Caco-2 (cell line): Measurements from ENCODE around the gene MGAT4A. TPM values are rescaled to one million over a fixed set of nuclear protein-coding genes. Genes with fewer than 3 reads are reported as not detected.

Experiments
- BruUV-seq: library from RNA; stranded (reverse); fragments of 400-500 nt; replicated peaks from 2 replicates; lab custom pipeline; 2021; lab: Mats Ljungman, UMichigan
- CTCF ChIA-PET: fragments of 300-600 bp; sonication (Branson Sonifier 250); formaldehyde crosslinking; loops from one replicate; lab custom pipeline; 2022; ENCODE audit warnings: antibody characterized with exemption; lab: Charles Lee
- POLR2A ChIA-PET: fragments of 300-600 bp; sonication (Branson Sonifier 250); formaldehyde crosslinking; loops from one replicate; lab custom pipeline; 2022; ENCODE audit warnings: antibody characterized with exemption; lab: Charles Lee
- DNase-seq, 2 experiments: peaks; one replicate each; pipeline versions ENCODE4 v3.0.0 to v3.0.0-alpha.2; 2020 to 2022
- H3K27me3 ChIP-seq: replicated peaks from 2 replicates; pipeline ENCODE4 v1.6.0; 2011; ENCODE audit warnings: low read length; ENCODE audit not compliant: control insufficient read depth, insufficient read depth
- H3K36me3 ChIP-seq: 2 replicates; pipeline ENCODE4 v1.5.1; 2011; ENCODE audit warnings: low read length; ENCODE audit not compliant: control insufficient read depth, insufficient read depth
- H3K4me1 ChIP-seq: fragments of 250-450 bp; sonication (Bioruptor Pico); 2 replicates; pipeline ENCODE4 v1.5.1; 2020; ENCODE audit warnings: mild to moderate bottlenecking
- H3K4me3 ChIP-seq: 2 replicates; pipeline ENCODE4 v1.5.1; 2011; ENCODE audit warnings: low read depth, mild to moderate bottlenecking, control low read depth, low read length
- H3K9me3 ChIP-seq: fragments of 250-450 bp; sonication (Bioruptor Pico); 2 replicates; pipeline ENCODE4 v1.5.1; 2020; ENCODE audit warnings: mild to moderate bottlenecking, moderate library complexity
- H3K27ac Mint-ChIP-seq: one replicate; pipeline ENCODE4 v1.8.0; 2022; ENCODE audit warnings: mixed read lengths; ENCODE audit not compliant: unreplicated experiment
- H3K27me3 Mint-ChIP-seq: one replicate; pipeline ENCODE4 v1.8.0; 2022; ENCODE audit warnings: mixed read lengths; ENCODE audit not compliant: insufficient read depth, unreplicated experiment
- H3K36me3 Mint-ChIP-seq: one replicate; pipeline ENCODE4 v1.8.0; 2022; ENCODE audit warnings: mild to moderate bottlenecking, mixed read lengths; ENCODE audit not compliant: insufficient read depth, unreplicated experiment
- H3K4me1 Mint-ChIP-seq: one replicate; pipeline ENCODE4 v1.8.0; 2022; ENCODE audit warnings: low read depth, mixed read lengths; ENCODE audit not compliant: unreplicated experiment
- H3K4me3 Mint-ChIP-seq: one replicate; pipeline ENCODE4 v1.8.0; 2022; ENCODE audit warnings: mild to moderate bottlenecking, moderate library complexity, mixed read lengths; ENCODE audit not compliant: unreplicated experiment
- H3K9me3 Mint-ChIP-seq: one replicate; pipeline ENCODE4 v1.8.0; 2022; ENCODE audit warnings: mixed read lengths; ENCODE audit not compliant: unreplicated experiment
- intact Hi-C: fragments of 100-400 bp; cut with micrococcal nuclease; formaldehyde crosslinking; loops from one replicate; pipeline ENCODE4 v1.10.0; 2022; ENCODE audit not compliant: unreplicated experiment
- total RNA-seq: library from RNA; stranded (reverse); gene quantifications from 2 replicates; pipeline ENCODE4 v1.2.3, GENCODE V29; 2022
- TF ChIP-seq, protein P1 (sequence below), 2 experiments: fragments of 200-600 bp in 1 of 2; IDR thresholded peaks; 1 replicate in 1 of 2; 2 replicates in 1 of 2; pipeline versions ENCODE4 v1.5.1 to v1.8.0; 2011 to 2022; ENCODE audit warnings: antibody characterized with exemption in 1 of 2, control low read depth in 1 of 2, inconsistent platforms in 1 of 2, low read depth in 1 of 2, low read length in 1 of 2, mild to moderate bottlenecking in 1 of 2, moderate library complexity in 1 of 2; ENCODE audit not compliant: insufficient read depth in 1 of 2, severe bottlenecking in 1 of 2, unreplicated experiment in 1 of 2

Gene MGAT4A
- total RNA-seq, 1 experiment from 2014 or later = 63.7 TPM

DNA sequence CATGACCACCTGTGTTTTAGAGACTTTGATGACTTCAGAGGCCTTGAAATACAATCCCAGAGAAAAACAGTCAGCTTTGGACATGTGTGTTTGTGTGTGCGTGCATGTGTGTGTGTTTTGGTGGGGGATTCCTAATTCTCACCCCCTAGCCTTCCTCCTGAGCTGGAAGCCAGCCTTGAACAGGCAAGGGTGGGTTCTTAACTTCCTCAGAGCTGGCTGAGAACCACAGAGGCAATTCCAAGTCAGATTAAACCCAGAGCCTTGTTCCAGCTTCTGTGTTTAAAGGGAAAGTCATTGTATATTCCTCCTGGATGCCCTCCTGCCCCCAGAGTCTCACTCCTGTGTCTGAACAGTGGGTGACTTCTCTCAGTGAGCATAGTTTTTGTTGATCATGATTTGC lies 45.2 kb upstream of the MGAT4A start:
- Histone ChIP-seq H3K4me1 (peaks cover 15% of the 10 kb centered on the region), H3K4me3 (no peak overlapping the region), H3K36me3 (no peaks in the 10 kb centered on the region), H3K9me3 (no peaks in the 10 kb centered on the region), H3K27me3 (no peaks in the 10 kb centered on the region)
- intact Hi-C loops = no loop called here
- TF ChIP-seq, protein P1, sequence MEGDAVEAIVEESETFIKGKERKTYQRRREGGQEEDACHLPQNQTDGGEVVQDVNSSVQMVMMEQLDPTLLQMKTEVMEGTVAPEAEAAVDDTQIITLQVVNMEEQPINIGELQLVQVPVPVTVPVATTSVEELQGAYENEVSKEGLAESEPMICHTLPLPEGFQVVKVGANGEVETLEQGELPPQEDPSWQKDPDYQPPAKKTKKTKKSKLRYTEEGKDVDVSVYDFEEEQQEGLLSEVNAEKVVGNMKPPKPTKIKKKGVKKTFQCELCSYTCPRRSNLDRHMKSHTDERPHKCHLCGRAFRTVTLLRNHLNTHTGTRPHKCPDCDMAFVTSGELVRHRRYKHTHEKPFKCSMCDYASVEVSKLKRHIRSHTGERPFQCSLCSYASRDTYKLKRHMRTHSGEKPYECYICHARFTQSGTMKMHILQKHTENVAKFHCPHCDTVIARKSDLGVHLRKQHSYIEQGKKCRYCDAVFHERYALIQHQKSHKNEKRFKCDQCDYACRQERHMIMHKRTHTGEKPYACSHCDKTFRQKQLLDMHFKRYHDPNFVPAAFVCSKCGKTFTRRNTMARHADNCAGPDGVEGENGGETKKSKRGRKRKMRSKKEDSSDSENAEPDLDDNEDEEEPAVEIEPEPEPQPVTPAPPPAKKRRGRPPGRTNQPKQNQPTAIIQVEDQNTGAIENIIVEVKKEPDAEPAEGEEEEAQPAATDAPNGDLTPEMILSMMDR (IDR thresholded peaks at IDR 0.05; ENCODE audit: insufficient read depth in 1 of 2, low read depth in 1 of 2, low read length in 1 of 2, severe bottlenecking in 1 of 2, unreplicated experiment in 1 of 2) = no peak
- Mint-ChIP-seq H3K27me3 (no peaks in the 10 kb centered on the region), H3K4me3 (no peak overlapping the region), H3K4me1 (peaks cover 20% of the 10 kb centered on the region), H3K27ac (no peak overlapping the region), H3K9me3 (no peaks in the 10 kb centered on the region), H3K36me3 (no peaks in the 10 kb centered on the region)
- ChIA-PET POLR2A (no interaction called here), CTCF (interaction anchor here (1.6 kb wide), 1 partner anchor 127 kb away, joined by 5 read pairs; no protein-coding TSS in a partner anchor)
- no peak for DNase-seq
- BruUV-seq = no TSS peak

DNA sequence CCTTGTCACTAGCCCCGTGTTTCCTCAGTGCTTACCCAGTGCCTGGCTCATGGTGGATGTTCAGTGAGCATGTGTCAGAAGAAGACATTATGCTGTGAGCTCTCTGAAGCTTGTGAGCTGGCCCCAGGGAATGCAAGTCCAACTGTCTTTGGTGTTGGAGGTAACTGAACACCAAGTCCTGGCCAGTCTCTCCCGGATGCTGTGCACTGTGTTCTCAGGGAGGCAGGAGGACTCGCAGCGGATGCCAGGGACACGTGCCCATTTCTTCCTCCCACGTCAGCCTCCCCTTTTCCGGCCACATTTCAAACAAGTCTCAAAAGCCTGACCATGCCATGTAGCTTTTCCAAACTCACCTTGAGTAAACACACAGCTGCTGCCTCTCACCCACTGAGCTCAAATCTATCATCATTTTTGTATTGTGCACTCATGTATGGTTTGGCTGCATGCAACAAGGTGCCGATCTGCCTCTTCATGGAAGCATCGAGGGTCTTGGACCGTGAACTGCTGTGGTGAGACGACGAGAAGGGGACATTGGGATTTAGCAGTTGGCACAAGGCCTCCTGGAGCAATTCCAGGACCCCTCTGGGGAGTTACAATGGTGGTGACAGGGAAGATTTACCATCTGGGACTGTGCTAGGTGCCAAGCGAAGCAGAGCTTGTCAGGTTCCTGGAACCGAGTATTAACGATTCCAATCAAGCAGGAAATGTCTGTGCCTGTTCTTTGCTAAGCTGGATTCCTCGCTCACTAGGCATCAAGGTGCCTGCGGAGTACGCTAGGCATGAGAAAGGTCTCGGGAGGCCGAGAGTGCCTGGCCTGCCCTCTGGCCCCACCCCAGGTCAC lies 44.4 kb upstream of the MGAT4A start:
- H3K4me3 ChIP-seq = no peak overlapping the region
- BruUV-seq = no TSS peak
- ChIA-PET CTCF (interaction anchor here (1.6 kb wide), 1 partner anchor 126 kb away, joined by 5 read pairs; no protein-coding TSS in a partner anchor), POLR2A (no interaction called here)
- TF ChIP-seq, protein P1 (IDR thresholded peaks at IDR 0.05; ENCODE audit: insufficient read depth in 1 of 2, low read depth in 1 of 2, low read length in 1 of 2, severe bottlenecking in 1 of 2, unreplicated experiment in 1 of 2) = no peak
- H3K9me3 ChIP-seq = no peaks in the 10 kb centered on the region
- DNase-seq = no peak
- H3K36me3 ChIP-seq = no peaks in the 10 kb centered on the region
- peaks cover 15% of the 10 kb centered on the region for H3K4me1 ChIP-seq
- Mint-ChIP-seq H3K36me3 (no peaks in the 10 kb centered on the region), H3K9me3 (no peaks in the 10 kb centered on the region), H3K27ac (peak overlapping the region; percentile 14), H3K4me1 (peaks cover 24% of the 10 kb centered on the region), H3K4me3 (no peak overlapping the region), H3K27me3 (no peaks in the 10 kb centered on the region)
- no peaks in the 10 kb centered on the region for H3K27me3 ChIP-seq
- intact Hi-C loops = no loop called here

DNA sequence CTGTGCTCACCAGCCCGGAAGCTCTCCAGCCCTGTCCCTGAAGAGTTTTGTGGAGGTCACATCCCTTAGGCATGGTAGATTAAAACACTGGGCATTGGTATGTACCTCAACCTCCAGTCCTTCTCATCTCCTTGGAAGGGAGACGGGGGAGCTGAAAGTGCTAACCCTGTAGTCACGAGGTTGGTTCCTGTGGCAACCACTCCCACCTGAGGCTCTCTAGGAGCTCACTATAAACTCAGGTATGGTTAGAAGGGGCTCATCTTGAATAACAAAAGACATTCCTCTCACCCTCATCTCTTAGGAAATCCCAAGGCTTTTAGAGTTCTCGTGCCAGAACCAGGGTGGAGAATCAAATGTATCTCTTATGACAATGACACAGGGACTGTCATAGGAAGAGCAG lies 43.0 kb upstream of the MGAT4A start:
- Histone ChIP-seq H3K4me1 (peaks cover 9% of the 10 kb centered on the region), H3K27me3 (no peaks in the 10 kb centered on the region), H3K4me3 (no peak overlapping the region), H3K9me3 (no peaks in the 10 kb centered on the region), H3K36me3 (no peaks in the 10 kb centered on the region)
- TF ChIP-seq, protein P1 (IDR thresholded peaks at IDR 0.05; ENCODE audit: insufficient read depth in 1 of 2, low read depth in 1 of 2, low read length in 1 of 2, severe bottlenecking in 1 of 2, unreplicated experiment in 1 of 2) = no peak
- Mint-ChIP-seq H3K36me3 (no peaks in the 10 kb centered on the region), H3K27me3 (no peaks in the 10 kb centered on the region), H3K9me3 (no peaks in the 10 kb centered on the region), H3K4me1 (peaks cover 31% of the 10 kb centered on the region), H3K27ac (no peak overlapping the region), H3K4me3 (no peak overlapping the region)
- intact Hi-C loops = no loop called here
- DNase-seq = no peak
- BruUV-seq = no TSS peak
- POLR2A ChIA-PET = no interaction called here
- CTCF ChIA-PET = interaction anchor here (0.8 kb wide), 1 partner anchor 125 kb away, joined by 3 read pairs; no protein-coding TSS in a partner anchor
